OCI-M2 (cell line): ENCODE results near the gene CCDC57.

ENCODE experiments used
- DNase-seq: peaks from one replicate; lab custom pipeline; 2025; ENCODE audit not compliant: unreplicated experiment; lab: John Stamatoyannopoulos, UW

The CCDC57 gene

DNA sequence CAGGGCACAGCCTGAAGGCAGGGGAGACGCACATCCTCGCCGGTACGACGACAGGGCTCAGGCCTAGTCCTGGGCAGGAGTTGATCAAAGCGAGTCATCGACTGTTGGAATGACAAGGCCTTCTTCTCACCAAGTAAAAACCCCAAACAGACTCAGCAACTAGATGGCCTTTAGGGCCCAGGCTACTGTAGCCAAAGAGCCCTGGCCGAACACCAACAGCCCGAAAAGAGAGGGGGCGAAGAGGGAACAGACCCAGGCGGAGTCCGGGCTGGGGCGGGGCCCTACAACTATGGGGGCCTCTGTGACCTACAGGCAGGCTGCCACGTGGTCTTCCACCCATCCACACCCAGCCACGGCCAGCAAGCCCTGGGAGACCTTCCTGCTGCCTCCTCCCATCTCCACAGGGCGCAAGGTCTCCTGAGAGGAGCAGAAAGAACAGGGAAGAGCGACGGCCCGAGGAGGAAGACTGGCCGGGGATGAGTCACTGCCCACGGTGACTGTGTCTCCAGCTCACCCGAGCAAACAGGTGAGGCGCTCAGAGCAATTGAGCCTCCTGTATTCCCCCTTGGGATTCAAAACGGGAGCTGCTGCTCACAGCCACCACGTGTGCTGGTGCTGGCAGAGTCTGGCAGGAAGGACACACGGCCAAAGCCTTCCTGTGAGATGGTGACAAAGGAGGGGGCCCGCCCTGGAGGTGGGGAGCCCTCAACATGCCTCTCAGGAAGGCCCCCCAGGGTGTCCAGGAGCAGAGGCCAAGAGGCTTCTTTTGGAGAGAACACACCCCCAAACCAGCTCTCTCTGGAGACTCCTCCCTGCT, 33.9 kb upstream of the CCDC57 start:
- DNase-seq = no peak

DNA sequence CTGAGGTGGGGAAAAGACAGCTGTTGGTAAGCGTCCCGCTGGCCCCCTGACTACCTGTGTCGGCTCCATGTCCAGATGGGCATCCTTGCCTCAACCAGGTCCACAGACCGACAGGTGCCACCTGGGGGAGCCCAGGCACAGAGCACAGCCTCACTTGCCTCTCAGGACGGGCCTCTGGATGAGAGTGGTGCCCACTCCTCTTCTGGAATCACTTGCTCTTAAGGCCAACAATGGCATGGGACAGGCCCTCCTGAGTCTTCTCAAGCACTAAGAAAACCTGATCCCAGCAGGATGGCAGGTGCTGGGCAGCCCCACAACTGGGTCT, 33.4 kb upstream of the CCDC57 start:
- DNase-seq = no peak

DNA sequence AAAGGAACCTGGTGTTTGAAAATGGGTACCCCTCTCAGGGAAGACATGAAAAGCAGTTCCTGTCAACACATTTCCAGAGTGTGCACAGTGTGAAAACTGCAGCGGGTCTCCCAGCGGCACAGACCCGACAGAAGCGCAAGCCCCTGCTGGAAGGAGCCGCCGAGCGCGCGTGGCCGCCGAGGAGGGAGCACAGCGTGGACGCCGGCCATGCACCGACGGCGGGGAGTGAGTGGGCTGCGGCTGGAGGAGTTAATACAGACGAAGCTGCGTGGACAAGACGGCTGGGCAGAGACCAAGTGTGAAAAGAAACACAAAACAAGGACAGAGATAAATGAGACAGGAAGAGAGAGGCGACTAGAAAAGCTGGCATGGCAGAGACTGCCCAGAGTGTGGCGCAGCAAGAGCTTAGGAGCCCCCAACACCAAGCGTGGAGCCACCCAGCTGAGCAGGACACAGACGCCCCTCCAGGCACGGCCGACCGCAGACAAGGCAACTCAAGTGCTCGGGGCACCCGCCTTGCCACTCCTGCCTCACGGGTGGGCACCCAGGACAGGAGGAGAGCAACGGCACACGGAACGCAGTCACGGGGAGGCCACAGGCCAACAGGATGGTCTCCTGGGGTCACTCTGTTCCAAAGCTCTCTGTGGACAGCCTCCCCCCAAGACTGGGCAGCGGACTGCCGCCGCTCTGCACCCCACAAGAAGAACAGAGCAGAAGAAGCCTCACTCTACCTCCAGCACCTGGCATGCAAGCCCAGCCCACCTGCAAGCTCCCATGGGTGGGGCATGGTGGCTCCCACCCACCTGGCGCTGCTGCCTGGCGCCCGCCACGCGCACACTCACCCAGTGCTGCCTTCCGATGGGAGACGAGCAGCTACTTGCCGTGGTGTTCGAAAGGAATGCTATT, 32.7 kb upstream of the CCDC57 start:
- no peak for DNase-seq

DNA sequence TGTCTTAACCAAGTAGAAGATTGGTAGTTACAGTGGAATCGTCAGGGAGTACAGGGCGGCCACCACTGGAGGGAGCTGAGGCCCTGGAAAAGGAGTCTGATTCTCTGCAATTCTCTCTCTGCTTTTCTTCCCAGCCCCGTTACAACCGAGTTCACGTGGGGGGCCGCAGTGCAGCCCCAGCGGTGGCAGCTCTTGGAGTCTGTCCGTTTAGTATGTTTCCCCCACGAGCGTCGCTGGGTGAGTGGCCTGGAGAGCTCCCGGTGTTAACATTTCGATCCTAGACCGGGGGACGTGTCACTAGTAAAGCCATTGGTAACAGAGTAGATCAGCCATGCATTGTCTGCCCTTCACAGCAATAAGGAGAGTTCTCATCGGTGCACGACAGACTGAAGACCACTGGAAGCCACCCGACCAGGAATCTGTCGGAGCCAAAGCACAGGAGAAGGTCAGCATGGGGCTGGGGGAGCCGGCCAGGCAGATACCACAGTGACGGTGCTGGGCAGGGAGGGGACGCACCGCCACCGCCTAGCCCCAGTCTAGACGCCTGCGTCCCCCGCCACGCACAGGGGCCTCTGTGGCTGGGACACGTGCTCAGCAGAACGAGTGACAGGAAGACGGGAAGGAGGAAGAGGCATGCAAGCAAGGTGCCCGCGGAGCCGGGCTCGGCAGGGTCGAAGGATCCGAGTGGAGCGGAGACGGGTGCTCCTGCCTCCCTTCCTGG, 31.9 kb upstream of the CCDC57 start:
- no peak for DNase-seq

DNA sequence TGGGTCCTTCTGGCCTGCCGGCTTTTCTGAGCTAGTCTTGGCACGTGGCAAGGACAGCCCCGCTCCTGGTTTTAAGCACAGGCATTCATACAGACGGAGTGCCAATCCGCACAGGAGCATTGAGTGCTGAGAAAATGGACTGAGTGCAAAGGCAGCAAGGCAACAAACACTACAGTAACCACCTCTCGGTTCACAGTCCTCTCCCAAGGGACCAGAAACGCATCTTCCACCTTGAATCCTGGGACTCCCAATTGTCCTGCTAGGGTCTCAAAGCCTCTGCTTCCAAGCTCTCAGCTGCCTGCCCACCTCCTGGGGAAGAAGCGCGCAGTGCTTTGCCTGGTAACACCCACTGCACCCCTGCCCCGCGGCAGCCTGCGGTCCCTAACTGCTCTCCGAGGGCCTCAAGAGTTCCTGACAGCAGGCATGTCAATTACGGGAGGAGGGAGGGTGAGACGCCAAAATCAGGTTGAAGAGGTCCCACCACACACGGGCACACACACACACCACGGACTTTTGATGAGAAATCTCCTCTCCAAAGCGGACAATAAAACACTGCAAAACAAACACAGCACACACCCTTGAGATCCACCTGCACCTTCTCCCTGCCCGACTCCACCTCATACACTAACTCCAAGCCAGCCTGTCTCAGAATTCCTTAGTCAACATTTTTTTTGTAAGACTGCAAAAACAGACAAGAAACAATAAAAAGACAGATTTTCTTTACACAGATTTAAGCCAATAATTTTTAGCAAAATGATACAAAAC, 31.2 kb upstream of the CCDC57 start:
- no peak for DNase-seq

DNA sequence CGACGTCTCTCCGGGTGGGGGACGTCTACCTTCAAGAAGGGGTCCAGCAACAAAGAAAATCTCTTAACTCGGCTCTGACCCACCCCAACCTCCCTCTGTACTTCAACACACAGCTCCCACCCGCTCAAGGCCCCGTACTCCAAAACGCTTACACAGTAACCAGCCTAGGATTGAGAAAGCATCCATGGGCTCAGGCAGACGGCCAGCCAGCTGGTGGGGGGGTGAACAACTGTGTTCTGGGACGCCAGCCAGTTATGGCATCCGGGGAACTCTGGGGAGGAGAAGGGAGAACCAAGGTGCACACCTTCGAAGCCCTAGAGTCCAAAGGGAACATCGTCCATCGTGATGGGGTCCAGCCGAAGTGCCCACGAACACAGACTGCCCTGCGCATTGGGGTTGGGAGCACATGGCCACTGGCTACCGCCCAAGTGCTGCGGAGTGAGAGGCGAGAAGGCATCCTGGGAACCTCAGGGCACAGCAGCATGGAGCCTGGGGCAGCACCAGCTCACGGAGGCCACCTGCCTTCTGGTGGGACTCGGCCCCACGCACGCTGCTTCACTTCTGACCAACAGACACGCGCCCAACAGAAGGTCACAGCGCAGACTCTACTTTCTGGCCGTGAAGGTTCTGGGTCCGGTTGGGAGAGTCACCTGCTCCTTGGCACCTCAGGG, 30.5 kb upstream of the CCDC57 start:
- DNase-seq = no peak

DNA sequence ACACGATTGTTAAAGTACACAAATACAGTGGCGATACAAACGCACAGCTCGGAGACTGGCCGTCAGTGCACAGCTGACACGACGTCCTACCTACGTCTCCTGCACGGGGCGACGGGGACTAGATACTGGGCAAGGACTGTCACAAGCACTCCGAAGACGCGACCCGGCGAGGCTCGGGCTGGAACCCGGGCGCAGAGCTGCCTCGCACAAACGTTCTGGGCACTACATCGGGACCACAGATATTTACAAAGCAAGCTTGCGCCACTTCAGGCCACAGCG, 30.0 kb upstream of the CCDC57 start:
- DNase-seq = no peak

DNA sequence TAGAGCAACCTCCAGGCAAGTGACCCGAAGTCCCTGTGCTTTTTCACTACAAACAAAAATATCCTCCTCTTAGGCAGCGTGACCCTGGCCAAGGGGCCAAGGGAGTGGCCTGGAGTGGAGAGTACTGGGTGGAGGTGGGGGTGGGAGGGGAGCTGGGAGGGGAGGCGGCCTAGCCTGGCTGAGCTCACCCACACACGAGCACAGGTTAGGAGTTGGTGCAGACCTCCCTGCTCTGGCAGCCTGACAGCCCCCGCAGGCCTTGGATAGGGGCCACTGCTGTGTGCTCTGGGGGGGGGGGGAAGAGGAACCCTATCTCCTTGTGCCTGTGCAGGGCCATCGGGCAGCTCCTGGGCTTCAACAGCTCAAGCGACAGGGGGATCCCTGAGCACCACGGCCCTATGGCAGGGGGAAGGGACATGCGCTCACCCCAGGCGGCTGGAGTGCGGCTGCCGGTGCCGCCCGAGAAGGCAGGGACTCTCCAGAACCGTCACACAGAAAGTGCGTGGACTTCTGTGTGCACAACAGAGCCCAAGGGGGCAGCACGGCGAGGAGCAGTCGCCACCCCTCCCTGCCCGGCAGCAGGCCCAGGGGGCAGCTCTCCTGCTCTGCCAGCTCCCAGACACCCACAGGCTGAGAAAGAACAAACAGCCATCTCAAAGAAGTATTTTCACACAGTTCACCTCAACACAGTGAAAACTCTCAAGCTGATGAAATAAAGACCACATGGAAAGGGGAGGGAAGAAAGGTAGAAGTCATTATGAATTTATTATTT, 29.5 kb upstream of the CCDC57 start:
- no peak for DNase-seq

DNA sequence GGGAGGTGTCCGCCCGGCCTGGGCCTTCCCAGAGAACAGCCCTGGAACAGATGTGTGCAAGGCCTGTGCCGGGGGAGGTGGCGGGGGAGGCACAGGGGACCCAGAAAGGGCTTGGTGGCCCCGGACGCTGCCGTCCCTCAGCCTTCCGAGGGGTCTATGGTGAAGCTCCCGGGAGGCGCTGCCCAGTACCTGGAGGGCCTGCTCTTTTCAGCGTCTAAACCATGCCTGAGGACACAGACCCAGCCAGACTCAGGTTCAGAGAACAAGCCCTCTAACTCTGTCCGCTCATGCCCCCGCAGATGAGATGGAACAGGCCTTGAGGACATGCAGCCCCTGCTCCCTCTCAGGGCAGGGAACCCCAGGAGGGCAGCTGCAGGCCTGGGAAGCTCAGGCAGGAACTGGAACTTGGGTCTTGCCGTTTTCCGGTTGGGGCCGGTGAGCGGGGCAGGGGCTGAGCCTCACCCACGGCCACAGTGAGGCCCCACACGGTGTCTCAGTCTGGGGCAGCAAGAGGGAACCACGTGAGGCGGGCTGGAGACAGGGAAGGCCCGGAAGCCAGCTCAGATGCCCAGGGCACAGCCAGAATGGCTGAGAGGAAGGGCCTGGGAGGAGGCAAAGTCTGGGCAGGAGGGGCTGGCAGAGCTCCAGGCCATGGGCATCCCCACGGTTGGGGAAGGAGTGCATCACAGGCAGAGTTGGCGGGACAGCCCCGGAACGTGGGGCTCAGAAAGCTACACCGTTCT, 28.7 kb upstream of the CCDC57 start:
- no peak for DNase-seq

DNA sequence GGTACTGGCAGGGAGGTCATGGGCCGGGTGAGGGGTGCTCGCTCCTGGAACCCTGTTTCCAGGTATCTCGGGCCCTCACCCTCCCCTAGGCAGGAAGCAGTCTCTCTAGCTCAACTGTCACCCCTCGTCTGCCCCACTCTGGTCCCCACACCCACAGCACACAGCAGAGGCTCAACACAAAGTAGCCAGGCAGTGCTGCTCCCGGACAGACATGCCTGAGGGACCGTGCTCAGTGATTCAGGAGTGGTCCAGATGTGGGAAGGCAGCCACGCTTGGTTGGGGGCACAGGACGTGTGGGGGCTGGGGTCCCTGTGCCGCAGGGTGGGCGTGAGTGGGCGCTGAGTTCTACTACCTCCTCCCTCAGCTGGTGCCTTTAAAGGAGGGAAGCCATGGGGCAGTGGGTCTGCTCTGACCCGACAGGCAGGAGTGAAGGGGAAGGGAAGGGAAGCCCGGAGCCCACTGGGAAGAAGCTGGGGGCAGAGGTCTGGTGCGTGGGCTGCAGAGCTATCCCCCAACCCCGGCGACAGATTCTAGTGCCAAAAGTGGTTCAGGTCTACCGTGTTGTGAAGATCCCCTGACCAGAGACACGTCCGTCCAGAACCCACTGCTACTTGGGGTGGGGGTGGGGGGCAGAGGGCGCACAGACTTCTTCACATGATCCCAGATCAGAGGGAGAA, 28.0 kb upstream of the CCDC57 start:
- no peak for DNase-seq

DNA sequence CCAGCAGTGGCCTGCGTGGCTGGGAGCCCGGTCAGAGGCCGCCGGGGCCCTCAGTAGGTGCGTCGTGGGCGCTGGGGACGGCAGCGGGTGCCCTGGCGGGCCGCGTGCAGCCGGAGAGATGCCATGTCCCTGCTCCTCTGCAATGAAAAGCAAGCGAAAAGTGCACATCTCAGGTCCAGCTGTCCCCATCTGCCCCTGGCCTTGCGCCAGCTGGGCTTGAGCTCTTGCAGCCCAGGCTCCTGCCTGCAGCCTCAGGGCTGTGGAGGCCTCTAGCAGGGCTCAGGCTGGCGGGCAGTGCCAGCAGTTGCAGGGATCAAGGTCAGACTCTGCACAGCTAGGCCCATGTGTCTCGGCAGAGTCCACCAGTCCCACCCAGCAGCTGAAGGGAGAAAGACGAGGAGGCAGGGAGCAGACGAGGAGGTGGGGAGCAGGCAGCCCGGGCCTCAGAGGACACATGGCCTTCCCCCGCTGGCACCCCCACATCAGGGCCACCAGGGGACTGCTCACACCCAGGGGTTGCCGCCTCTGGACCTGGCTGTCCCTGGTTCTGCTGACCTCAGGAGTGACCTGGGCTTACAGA, 27.4 kb upstream of the CCDC57 start:
- DNase-seq = no peak

DNA sequence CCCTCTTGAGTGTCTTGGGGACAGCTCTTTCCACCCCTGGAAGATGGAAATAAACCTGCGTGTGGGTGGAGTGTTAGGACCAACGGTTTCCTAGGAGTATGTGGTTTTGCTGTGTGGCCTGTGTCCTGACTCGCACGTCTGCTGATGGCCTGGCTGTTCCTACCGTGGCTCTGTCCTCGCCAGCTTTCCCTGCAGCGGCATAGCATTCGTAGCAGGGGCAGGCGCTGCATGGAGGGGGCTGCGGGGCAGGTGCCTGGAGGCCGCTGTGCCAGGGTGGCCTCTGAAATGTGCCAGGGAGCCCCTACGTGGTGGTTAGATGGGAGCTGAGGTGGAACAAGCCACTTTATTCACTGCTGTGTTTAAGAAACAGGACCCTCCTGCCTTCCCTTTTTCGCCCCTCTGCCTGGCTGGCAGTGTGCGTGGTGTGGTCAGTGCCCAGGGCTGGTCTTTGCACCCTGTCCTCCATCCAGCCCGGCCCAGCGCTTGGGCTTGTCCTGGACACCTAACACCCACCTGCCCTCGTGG, 26.8 kb upstream of the CCDC57 start:
- no peak for DNase-seq

DNA sequence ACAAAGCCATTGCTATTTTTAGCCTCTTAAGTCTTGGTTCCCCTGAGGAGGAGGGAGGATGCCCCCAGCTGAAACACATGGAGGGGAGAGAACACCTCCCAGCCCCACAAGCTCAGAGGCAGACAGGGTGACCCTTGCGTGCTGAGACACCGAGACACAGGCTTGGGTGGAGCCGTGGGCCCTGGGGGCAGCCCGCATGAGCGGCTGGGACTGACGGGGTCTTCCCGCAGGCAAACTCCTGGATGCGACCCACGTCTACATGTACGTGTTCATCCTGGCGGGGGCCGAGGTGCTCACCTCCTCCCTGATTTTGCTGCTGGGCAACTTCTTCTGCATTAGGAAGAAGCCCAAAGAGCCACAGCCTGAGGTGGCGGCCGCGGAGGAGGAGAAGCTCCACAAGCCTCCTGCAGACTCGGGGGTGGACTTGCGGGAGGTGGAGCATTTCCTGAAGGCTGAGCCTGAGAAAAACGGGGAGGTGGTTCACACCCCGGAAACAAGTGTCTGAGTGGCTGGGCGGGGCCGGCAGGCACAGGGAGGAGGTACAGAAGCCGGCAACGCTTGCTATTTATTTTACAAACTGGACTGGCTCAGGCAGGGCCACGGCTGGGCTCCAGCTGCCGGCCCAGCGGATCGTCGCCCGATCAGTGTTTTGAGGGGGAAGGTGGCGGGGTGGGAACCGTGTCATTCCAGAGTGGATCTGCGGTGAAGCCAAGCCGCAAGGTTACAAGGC, 26.0 kb upstream of the CCDC57 start:
- no peak for DNase-seq

DNA sequence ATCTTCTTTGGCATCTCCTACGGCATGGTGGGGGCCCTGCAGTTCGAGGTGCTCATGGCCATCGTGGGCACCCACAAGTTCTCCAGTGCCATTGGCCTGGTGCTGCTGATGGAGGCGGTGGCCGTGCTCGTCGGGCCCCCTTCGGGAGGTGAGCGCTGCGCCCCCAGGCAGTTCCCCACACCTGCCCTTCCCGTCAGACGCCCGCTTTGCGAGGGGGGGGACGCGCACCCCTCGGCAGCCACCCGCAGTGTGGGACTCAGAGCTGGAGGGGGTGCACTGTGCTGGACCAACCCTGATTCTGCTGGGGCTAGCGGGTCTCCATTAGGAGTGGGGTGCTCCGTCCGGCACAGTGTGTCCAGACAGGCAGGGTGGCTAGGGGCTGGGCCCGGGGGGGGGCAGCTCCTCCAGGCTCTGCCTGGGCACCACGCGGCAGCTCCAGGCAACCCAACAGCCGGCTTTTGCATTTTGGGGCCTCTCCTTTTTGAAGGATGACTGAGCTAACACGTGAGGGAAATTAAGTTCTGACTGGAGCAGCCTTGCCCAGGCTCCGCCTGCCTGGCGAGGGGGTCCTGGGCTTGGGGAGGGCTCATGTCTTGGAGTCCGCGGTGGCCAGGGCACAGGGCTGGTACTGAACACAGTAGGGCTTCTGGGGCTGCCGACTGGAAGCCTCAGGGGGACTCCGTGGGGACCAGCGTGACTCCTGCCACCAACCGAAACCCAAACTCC, 25.3 kb upstream of the CCDC57 start:
- DNase-seq = no peak

DNA sequence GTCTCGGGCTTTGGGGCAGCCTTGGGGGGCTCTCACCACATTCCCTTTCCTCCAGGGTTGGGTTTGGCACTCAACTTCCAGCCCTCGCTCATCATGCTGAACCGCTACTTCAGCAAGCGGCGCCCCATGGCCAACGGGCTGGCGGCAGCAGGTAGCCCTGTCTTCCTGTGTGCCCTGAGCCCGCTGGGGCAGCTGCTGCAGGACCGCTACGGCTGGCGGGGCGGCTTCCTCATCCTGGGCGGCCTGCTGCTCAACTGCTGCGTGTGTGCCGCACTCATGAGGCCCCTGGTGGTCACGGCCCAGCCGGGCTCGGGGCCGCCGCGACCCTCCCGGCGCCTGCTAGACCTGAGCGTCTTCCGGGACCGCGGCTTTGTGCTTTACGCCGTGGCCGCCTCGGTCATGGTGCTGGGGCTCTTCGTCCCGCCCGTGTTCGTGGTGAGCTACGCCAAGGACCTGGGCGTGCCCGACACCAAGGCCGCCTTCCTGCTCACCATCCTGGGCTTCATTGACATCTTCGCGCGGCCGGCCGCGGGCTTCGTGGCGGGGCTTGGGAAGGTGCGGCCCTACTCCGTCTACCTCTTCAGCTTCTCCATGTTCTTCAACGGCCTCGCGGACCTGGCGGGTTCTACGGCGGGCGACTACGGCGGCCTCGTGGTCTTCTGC, 24.6 kb upstream of the CCDC57 start:
- no peak for DNase-seq
